K562 (cell line): ENCODE measurements around the gene CRYZL1. TPM values are rescaled to one million over a fixed set of nuclear protein-coding genes. Genes with fewer than 3 reads are reported as not detected.

Experiments used
- ATF7 ChIP-seq: fragments of 450-650 bp; IDR thresholded peaks from 2 replicates; pipeline ENCODE4 v1.7.1; 2014; ENCODE audit warnings: mild to moderate bottlenecking, moderate library complexity
- CREB1 ChIP-seq, 2 experiments: sonication (generic) in 1 of 2; formaldehyde crosslinking in 1 of 2; IDR thresholded peaks; 2 replicates each; pipeline versions ENCODE4 v1.6.1 to v1.8.0; 2012 to 2022; ENCODE audit warnings: inconsistent platforms in 1 of 2, mild to moderate bottlenecking in 1 of 2, missing genetic modification reagents in 1 of 2, moderate library complexity in 1 of 2
- EP400 ChIP-seq: fragments of 450-650 bp; IDR thresholded peaks from 2 replicates; pipeline ENCODE4 v1.6.1; 2017; ENCODE audit warnings: antibody characterized with exemption, mild to moderate bottlenecking, moderate library complexity
- FOXK1 ChIP-seq: sonication (generic); formaldehyde crosslinking; IDR thresholded peaks from 2 replicates; pipeline ENCODE4 v1.8.0; 2022; ENCODE audit warnings: missing genetic modification reagents, mild to moderate bottlenecking, borderline replicate concordance
- HMGXB4 ChIP-seq: sonication (generic); formaldehyde crosslinking; IDR thresholded peaks from 2 replicates; pipeline ENCODE4 v1.8.1; 2023; ENCODE audit warnings: mild to moderate bottlenecking, missing genetic modification reagents
- MAFK ChIP-seq: IDR thresholded peaks from 2 replicates; pipeline ENCODE4 v1.6.1; 2011; ENCODE audit warnings: low read length, improper control_type of control experiment
- MTA2 ChIP-seq: fragments of 450-650 bp; IDR thresholded peaks from 2 replicates; pipeline ENCODE4 v1.6.1; 2016; ENCODE audit warnings: low read depth
- NFRKB ChIP-seq: fragments of 450-650 bp; IDR thresholded peaks from 2 replicates; pipeline ENCODE4 v1.6.1; 2016; ENCODE audit warnings: low read depth
- PBX2 ChIP-seq, 2 experiments: IDR thresholded peaks in 1 of 2; conservative IDR thresholded peaks in 1 of 2; 2 replicates each; pipeline ENCODE4 v1.6.1; 2016; ENCODE audit warnings: low read depth in 2 of 2, mild to moderate bottlenecking in 1 of 2, missing compliant biosample characterization in 1 of 2, missing genetic modification characterization in 1 of 2, moderate library complexity in 1 of 2
- SAP30 ChIP-seq: fragments of 200-600 bp; sonication (generic); IDR thresholded peaks from 2 replicates; pipeline ENCODE4 v1.6.1; 2012; ENCODE audit warnings: borderline replicate concordance, low read depth, mild to moderate bottlenecking, moderate library complexity, low read length, control low read depth, inconsistent platforms; ENCODE audit not compliant: insufficient read depth, poor library complexity, severe bottlenecking
- TCFL5 ChIP-seq: fragments of 250-450 bp; sonication (Bioruptor Pico); conservative IDR thresholded peaks from 2 replicates; pipeline ENCODE4 v1.6.1; 2021; ENCODE audit warnings: mild to moderate bottlenecking, moderate library complexity, matching md5 sums
- ZBTB2 ChIP-seq: fragments of 450-650 bp; IDR thresholded peaks from 2 replicates; pipeline ENCODE4 v1.6.1; 2016; ENCODE audit warnings: antibody characterized with exemption
- ZZZ3 ChIP-seq: fragments of 450-650 bp; IDR thresholded peaks from 2 replicates; pipeline ENCODE4 v1.6.1; 2016; ENCODE audit warnings: antibody characterized with exemption, mild to moderate bottlenecking, moderate library complexity
- polyA plus RNA-seq, 8 experiments: library from polyadenylated mRNA; depleted of rRNA in 4 of 8; stranded (reverse) in 5 of 8; unstranded in 3 of 8; fragments of >200 nt; fragmentation: Nextera tagmentation in 2 of 8; fragmentation: Illumina TruSeq in 1 of 8; extraction: Ambion mirVana in 2 of 8; extraction: Trizol in 1 of 8; gene quantifications; 2 replicates each; pipeline versions ENCODE4 v1.2.1 to v1.2.3, GENCODE V29; 2011 to 2014; ENCODE audit warnings: inconsistent platforms in 1 of 8, missing spikeins in 1 of 8
- total RNA-seq, 7 experiments: library from RNA; depleted of rRNA in 6 of 7; stranded (reverse); fragments of >200 nt in 6 of 7; fragmentation: Illumina TruSeq in 2 of 7; extraction: Trizol in 2 of 7; gene quantifications; 2 replicates each; pipeline versions ENCODE4 v1.2.1 to v1.2.3, GENCODE V29; 2011 to 2021; ENCODE audit warnings: low replicate concordance in 1 of 7
- TF ChIP-seq, protein P1 (sequence below): sonication (generic); formaldehyde crosslinking; IDR thresholded peaks from 2 replicates; pipeline ENCODE4 v1.8.0; 2022; ENCODE audit warnings: mild to moderate bottlenecking, missing genetic modification reagents, borderline replicate concordance
- TF ChIP-seq, protein P2 (sequence below): fragments of 250-450 bp; sonication (Bioruptor Pico); IDR thresholded peaks from 2 replicates; pipeline ENCODE4 v1.4.0; 2020; ENCODE audit warnings: mild to moderate bottlenecking

Gene CRYZL1
- total and polyA plus RNA-seq, 9 of the 15 experiments (the other 6 are each of a cell fraction or from before 2014, with no cell fraction given), result 19.9 to 98.2 (median 39.2) TPM

GRCh38 chr21:33542640-33543504 is 98.7 kb downstream of the CRYZL1 start, which contains the start of gene SON (continued):
- TF ChIP-seq PBX2 (CRISPR knock-in tag; IDR thresholded peaks at IDR 0.05; ENCODE audit: low read depth), result no peak
- no peak for TF ChIP-seq PBX2 (tag; conservative IDR thresholded peaks at IDR 0.05; ENCODE audit: low read depth)
- peak; percentile 46; the same call in 1 of the 2 replicates for TF ChIP-seq MAFK
- TF ChIP-seq HMGXB4, result peak; percentile 49; the same call in 1 of the 2 replicates
- no peak for TF ChIP-seq MTA2
- TF ChIP-seq, protein P1, sequence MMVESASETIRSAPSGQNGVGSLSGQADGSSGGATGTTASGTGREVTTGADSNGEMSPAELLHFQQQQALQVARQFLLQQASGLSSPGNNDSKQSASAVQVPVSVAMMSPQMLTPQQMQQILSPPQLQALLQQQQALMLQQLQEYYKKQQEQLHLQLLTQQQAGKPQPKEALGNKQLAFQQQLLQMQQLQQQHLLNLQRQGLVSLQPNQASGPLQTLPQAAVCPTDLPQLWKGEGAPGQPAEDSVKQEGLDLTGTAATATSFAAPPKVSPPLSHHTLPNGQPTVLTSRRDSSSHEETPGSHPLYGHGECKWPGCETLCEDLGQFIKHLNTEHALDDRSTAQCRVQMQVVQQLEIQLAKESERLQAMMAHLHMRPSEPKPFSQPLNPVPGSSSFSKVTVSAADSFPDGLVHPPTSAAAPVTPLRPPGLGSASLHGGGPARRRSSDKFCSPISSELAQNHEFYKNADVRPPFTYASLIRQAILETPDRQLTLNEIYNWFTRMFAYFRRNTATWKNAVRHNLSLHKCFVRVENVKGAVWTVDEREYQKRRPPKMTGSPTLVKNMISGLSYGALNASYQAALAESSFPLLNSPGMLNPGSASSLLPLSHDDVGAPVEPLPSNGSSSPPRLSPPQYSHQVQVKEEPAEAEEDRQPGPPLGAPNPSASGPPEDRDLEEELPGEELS (CRISPR knock-in tag), result no peak
- peak; percentile 86 for TF ChIP-seq CREB1 (IDR thresholded peaks at IDR 0.05)
- peak; percentile 90 for TF ChIP-seq CREB1 (CRISPR knock-in tag; IDR thresholded peaks at IDR 0.05)
- TF ChIP-seq NFRKB, result peak; percentile 100
- no peak; the same call in 1 of the 2 replicates for TF ChIP-seq ZZZ3
- TF ChIP-seq SAP30, result peak; percentile 55
- peak; percentile 93; the same call in 1 of the 2 replicates for TF ChIP-seq FOXK1 (CRISPR knock-in tag)
- peak; percentile 80 for TF ChIP-seq ZBTB2
- peak; percentile 90 for TF ChIP-seq ATF7
- TF ChIP-seq TCFL5 (CRISPR knock-in tag), result no peak
- TF ChIP-seq, protein P2, sequence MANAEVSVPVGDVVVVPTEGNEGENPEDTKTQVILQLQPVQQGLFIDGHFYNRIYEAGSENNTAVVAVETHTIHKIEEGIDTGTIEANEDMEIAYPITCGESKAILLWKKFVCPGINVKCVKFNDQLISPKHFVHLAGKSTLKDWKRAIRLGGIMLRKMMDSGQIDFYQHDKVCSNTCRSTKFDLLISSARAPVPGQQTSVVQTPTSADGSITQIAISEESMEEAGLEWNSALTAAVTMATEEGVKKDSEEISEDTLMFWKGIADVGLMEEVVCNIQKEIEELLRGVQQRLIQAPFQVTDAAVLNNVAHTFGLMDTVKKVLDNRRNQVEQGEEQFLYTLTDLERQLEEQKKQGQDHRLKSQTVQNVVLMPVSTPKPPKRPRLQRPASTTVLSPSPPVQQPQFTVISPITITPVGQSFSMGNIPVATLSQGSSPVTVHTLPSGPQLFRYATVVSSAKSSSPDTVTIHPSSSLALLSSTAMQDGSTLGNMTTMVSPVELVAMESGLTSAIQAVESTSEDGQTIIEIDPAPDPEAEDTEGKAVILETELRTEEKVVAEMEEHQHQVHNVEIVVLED, result peak; percentile 86
- peak; percentile 99 for TF ChIP-seq EP400
